Activated CD8-positive, alpha-beta memory T cell treated with anti-CD3 and anti-CD28 coated beads, Interleukin-2, amount 50 U/mL, for 48 hours (primary cell): ENCODE results near the gene BCL2A1.
"Not testable (repeated sequence)": the region's sequence is repeated elsewhere in the genome, so short reads cannot be mapped to it uniquely, and the experiment has no call there.

Experiments used
- DNase-seq: peaks from one replicate; pipeline ENCODE4 v3.0.0-alpha.2; 2020

BCL2A1 gene

DNA sequence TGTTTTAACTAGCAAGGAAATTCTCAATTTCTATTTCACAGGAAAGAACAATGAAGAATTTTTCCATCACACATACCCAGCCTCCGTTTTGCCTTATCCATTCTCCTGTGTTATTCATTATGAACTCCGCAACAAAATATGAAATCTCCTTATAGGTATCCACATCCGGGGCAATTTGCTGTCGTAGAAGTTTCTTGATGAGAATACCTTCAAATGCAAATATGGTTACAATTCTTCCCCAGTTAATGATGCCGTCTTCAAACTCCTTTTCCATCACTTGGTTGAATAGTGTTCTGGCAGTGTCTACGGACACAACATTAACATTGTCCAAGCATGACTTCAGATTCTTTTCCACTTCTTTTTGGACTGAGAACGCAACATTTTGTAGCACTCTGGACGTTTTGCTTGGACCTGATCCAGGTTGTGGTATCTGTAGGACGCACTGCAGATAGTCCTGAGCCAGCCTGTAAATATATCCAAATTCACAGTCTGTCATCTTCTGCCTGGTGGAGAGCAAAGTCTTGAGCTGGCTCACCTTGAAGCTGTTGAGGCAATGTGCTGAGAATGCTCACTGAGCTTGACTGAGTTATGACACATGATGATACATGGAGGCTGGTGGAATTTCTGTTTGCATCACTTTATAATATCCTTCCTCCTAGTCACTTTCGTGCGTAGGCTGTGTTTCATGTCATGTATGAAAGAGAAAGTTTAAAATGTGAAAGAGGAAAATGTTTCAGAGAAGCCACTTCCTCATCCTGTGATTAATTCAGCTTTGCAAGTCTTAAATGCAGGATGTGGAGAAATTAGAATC lies at the start of gene BCL2A1:
TSS of gene BCL2A1 (minus strand) at position 573 of the 811 bp plus-strand sequence. CDS start at position 496, 77 bp downstream.
- DNase-seq: peak; percentile 74

DNA sequence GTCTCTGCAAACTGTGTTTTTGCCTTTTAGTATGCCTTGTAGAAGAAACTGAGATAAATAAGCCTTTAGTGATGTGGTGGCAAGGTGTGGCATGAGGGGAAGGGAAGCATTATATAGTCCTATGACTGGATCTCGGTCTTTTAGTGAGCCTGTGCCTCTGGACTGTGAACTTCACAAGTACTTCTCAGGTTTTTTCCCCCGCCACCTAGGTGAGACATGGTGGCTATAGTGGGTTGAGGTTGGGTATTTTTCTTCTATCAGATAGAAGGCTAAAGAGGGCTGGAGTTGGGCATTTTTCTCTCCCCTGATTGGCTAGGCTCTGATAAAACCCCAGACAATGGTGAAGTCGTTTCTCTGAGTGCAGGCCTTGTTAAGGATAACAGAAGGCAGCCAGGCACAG lies 49.7 kb upstream of the BCL2A1 start:
- peak; percentile 38 for DNase-seq

DNA sequence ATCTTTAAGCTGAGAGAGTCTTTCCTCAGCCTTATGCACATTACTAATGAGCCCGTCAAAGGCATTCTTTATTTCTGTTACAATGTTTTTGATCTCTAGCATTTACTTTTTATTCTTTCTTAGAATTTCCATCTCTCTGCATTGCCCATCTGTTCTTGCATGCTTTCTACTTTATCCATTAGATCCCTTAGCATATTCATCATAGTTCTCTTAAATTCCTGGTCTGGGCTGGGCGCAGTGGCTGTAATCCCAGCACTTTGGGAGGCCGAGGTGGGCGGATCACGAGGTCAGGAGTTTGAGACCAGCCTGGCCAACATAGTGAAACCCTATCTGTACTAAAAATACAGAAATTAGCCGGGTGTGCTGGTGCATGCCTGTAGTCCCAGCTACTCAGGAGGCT lies 49.2 kb upstream of the BCL2A1 start:
- not testable (repeated sequence) for DNase-seq

DNA sequence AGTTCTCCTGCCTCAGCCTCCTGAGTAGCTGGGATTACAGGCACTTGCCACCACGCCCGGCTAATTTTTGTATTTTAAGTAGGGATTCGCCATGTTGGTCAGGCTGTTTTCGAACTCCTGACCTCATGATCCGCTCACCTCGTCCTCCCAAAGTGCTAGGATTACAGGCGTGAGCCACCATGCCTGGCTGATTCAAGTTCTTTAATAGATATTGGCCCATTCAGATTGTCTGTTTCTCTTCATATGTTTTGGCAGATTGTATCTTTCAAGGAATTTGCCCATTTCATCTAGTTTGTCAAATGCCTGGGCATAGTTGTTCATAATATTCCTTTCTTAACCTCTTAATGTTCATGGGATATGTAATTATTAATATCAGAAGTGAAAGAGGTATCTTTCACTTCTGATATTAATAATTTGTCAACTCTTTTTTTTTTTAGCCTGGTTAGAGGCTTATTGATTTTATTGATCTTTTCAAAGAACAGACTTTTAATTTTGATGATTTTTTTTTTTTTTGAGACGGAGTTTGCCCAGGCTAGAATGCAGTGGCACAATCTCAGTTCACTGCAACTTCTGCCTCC lies 48.3 kb upstream of the BCL2A1 start:
- DNase-seq: peak; percentile 18

DNA sequence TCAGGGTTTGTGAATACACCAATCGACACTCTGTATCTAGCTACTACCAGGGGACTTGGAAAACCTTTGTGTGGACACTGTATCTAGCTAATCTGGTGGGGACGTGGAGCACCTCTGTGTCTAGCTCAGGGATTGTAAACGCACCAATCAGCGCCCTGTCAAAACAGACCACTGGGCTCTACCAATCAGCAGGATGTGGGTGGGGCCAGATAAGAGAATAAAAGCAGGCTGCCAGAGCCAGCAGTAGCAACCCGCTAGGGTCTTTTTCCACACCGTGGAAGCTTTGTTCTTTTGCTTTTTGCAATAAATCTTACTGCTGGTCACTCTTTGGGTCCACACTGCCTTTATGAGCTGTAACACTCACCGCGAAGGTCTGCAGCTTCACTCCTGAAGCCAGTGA lies 46.1 kb upstream of the BCL2A1 start:
- peak; percentile 20 for DNase-seq

DNA sequence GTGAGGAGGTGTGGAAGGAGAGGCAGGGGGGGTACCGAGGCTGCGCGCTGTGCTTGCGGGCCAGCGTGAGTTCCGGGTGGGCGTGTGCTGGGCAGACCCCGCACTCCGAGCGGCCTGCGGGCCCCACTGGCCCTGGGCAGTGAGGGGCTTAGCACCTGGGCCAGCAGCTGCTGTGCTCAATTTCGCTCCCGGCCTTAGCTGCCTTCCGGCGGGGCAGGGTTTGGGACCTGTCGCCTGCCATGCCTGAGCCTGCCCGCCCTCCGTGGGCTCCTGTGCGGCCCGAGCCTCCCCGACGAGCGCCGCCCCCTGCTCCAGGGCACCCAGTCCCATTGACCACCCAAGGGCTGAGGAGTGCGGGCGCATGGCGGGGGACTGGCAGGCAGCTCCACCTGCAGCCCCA lies 45.5 kb upstream of the BCL2A1 start:
- DNase-seq: peak; percentile 44

DNA sequence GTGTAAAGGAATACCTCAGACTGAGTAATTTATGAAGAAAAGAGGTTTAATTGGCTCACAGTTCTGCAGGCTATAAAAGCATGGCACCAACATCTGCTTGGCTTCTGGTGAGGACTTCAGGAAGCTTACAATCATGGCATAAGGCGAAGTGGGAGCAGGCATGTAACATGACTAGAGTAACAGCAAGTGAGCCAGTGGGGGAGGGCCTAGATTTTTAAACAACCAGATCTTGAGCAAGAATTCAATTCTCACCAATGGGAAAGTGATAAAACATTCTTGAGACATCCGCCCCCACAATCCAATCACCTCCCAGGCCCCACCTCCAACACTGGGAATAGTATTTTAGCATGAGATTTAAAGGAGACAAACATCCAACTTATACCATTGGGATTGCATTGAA lies 44.2 kb upstream of the BCL2A1 start:
- peak; percentile 4 for DNase-seq

DNA sequence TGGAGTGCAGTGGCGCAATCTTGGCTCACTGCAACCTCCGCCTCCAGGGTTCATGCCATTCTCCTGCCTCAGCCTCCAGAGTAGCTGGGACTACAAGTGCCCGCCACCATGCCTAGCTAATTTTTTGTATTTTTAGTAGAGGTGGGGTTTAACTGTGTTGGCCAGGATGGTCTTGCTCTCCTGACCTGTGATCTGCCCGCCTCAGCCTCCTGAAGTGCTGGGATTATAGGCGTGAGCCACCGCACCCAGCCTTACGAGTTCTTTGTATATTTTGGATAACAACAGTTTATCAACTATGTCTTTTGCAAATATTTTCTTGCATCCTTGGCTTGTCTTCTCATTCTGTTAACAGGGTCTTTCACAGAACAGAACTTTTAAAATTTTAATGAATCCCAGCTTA lies 43.2 kb upstream of the BCL2A1 start:
- DNase-seq: peak; percentile 0

DNA sequence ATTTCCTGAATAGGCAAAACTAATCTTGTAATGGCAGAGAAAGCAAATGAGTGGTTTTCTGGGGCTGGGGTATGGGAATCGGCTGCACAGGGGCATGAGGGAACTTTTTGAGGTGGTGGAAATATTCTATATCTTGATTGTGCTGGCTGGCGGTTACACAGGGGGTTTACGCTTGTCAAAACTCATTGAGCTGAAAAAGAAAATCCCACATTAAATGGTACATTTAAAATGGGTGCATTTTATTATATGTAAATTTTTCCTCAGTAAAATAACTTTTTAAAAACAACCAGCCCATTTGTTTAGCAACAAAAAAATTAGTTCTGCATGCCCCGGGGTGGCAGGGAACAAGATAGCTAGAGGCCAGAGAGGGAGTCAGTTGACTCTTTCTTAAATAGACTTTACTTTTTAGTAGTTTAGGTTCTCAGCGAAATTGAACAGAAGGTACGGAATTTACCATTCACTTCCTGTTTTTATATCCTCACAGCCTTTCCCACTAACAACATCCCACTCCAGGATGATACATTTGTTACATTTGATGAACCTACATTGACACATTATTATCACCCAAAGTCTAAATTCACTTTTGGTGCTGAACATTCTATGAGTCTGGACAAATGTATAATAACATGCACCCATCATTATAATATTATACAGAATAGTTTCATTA lies 41.2 kb upstream of the BCL2A1 start:
- no peak for DNase-seq

DNA sequence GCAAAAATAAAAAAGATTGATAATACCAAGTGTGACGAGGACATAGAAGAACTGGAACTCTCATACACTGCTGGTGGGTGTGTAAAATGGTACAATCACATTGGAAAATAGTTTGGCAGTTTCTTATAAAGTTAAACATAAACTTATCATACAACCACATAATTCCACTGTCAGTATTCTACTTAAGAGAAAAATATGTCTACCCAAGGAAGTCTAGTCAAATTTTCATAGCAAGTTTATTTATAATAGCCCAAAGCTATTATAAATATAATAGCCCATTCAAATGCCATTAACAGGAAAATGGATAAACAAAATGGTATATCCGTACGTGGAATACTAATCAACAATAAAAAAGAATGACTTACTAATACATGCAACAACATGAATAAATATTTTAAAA lies 40.6 kb upstream of the BCL2A1 start:
- DNase-seq: no peak

DNA sequence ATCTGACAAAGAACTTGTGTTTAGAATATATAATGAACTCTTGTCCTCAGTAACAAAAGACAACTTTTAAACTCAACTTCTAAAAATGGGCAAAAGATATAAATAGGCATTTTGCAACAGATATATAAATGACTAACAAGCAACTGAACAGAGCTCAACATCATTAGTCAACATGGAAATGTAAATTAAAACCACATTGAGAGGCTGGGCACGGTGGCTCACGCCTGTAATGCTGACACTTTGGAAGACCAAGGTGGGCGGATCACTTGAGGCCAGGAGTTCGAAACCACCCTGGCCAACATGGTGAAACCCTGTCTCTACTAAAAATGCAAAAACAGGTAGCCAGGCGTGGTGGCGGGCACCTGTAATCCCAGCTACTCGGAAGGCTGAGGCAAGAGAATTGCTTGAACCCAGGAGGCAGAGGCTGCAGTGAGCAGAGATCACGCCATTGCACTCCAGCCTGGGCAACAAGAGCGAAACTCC lies 40.1 kb upstream of the BCL2A1 start:
- peak; percentile 65 for DNase-seq

DNA sequence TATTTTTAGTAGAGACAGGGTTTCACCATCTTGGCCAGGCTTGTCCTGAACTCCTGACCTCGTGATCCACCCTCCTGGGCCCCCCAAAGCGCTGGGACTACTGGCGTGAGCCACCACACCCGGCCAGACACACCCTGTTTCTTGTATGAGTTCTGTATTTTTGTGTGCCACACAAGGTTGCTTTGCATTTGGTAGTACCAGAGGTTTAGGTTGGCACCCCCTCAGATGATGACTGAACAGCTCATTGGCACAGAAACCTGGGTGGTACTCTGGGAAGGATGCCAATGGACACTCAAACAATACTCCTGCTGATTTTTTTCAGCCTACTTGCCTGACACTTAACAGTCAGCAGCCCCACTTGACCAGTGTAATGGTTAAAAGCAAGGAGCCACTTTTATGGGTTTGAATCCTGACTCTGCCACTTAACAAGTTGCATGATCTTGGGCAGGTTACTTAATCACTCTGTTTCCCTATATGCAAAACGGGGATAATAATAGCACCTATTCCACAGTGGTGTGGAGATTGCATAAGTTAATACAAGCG lies 39.2 kb upstream of the BCL2A1 start:
- no peak for DNase-seq

DNA sequence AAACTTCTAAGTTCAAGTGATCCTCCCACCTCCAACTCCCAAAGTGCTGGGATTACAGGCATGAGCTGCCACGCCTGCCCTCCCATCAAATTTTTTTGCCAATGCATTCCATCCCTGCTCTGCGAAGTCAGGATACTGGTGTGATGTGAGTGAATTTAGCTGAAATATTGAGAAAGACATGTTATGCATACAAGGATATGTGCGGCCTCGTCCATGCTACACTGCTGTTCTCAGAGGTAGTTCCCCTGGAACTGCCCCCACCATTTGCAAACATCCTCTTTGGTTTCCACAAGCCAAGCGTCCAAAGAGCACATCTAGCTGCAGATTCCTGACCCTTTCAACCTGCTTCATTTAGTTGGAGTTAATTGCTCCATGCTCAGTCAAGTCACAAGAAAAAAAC lies 36.5 kb upstream of the BCL2A1 start:
- no peak for DNase-seq

DNA sequence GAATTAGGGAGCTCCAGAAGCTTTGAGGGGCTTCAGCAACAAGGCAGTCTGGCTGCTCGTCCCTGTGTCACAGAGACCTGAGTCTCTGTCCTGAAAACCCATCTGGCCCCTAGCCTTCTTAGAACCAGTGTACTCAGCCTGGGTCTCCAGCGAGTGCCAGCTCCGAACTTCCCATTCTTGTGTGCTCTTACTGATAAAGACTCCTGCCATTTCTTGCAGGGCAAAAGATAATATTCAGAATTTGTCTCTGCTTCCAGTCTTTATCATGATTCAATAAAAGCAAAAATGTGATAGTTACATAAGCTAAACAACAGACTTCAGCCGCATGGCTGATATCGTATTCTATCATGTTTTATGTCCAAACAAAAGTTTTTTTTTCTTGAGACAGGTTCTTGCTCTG lies 36.0 kb upstream of the BCL2A1 start:
- no peak for DNase-seq

DNA sequence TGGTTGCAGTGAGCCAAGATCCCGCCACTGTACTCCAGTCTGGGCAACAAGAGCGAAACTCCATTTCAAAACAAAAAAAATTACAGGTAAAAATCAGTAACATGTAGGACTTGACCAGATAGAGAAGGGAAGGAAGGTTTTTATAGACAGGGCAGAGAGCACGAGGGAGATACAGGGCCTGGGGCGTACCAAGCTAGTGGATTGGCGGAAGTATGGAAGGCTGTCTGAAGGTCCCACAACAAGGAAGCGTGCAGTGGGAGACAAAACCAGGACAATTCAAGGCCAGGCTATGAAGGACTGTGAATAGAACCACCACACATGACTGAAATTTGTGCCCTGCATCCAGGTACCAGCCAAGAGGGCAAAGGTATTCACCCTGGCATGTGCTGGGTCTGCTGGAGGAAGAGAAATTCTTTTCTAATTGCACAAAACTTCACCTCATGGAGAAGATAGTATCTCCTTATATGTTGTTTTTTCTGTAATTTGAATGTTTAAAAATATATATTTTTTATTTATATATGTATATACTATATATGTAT lies 33.0 kb upstream of the BCL2A1 start:
- no peak for DNase-seq

DNA sequence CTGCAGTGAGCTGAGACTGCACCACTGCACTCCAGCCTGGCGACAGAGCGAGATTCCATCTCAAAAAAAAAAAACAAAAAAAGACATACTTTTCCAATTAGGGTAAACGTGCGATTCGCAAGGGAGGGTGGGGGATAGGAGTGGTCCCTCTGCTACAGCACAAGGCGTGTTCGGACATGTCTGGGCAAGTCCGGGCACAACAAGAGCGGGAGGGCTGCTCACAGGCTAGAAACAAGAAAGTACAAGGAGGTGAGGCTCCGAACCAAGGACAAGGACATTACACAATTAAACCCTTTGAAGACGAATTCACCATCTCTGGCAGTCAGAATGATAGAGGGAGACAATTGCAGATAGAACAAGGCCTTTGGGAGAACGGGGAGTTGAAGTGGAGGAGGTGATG lies 32.2 kb upstream of the BCL2A1 start:
- DNase-seq: peak; percentile 36

DNA sequence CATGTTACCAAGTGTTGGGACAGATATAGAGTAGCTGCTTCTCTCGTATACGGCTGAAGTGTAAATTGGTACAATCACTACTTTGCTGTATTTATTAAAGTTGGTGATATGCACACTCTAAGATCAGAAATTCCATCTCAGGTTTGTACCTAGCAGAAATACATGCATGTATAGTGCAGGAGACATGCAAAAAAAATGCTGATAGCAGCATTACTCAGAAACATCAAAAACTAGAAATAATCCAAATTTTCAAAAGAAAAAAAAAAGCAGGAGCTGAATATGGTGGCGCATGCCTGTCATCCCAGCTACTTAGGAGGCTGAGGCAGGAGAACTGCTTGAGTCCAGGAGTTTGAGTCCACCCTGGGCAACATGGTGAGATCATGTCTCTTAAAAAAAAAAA lies 31.3 kb upstream of the BCL2A1 start:
- DNase-seq: no peak

DNA sequence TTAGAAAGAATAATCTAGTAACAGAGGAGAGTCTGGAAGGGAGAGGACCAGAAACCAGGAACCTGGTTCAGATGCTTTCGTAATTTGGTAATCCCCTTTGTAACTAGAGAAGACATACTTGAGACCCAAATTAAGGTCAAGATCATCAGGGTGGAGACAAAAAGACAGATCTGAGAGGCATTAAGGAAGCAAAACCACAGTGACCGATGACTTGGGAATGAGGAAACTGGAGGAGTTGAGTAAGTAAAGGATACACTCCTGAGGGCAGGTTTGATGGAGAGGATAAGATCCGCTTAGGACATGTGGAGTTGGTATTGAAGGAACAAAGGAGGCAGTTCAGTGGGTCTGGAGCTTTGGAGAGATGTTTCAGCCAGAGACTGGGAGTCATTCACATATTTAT lies 23.6 kb upstream of the BCL2A1 start:
- DNase-seq: peak; percentile 22

DNA sequence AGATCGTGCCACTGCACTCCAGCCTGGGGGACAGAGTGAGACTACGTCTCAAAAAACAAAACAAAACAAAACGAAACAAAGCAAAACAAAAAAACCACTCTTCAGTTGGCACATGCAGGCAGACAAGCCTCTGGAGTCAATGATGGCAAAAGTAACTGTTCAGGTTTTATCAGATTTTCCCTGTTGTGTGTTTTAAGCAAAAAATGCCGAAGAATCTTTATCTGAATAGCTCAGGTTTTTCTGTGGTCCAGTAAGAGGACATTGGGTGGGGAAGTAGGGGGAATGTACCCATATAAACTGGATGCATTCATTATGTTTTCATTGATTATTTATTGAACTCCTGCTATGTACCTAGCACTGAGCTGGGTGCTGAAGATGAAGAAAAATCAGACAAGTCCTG lies 20.8 kb upstream of the BCL2A1 start:
- DNase-seq: no peak

DNA sequence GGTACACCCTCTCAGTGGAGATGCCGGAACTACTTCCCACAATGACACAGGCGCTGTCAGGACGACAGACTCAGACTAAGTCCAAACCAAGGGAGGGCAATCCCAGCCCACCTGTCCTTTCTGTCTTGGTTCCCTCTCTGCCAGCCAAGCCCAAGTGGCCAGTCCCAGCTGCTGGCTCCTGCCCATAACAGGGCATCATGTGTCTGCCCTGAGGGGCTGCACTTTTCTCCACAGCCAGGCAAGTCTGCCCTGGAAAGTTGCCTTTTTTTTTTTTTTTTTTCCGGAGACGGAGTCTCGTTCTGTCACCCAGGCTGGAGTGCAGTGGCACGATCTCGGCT lies 20.0 kb upstream of the BCL2A1 start:
- DNase-seq: peak; percentile 12

DNA sequence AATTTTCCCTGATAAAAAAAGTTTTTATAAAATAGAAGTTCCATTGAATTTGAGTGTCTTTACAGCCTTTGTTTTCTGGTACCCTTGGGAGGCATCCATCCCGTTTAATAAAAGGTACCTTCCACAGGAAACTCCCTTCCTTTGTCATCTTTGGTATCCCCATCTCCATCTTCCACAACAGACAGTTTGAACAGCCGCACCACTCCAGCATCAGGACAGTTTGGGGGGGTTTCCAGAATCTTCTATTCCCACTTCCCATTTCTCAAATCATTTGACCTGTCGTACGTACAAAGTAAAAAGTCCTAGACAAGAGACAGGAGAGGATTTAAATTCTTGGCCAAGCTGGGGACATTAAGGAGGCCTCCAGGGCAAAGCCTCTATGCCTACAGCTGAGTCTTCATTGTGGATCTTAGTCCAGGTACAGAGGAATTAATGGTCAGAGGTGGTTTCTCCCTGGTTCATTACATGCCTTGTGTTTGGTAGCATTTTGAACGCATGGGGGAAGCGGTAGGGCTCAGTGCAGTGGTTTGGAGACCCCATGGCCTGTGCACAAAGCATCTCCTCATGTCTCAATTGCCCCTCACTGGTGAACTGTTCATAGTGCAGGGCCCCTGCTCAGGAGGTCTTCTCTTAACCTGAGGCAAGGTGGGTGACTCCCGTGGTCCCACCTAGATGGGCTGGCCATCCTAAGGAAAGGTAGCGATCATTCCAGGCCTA lies 19.4 kb upstream of the BCL2A1 start:
- no peak for DNase-seq

DNA sequence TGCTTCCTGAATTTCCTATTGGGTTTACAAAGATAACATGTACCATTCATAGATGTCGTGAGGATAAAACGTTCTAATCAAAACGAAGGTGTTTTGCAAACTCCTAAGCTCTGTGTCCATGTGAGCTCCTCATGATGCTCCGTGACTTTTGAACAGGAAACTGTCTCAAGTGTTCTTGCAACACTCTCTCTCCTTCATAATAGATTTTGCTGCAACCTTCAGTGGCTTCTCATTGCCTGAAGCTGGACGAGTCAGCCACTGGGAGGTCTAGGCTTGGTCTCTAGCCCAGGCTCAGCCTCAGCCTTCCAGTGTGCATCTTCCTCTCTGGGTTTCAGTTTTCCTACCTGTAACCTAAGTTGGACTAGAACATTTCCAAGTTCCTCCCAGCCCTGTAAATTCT lies 18.7 kb upstream of the BCL2A1 start:
- DNase-seq: no peak

DNA sequence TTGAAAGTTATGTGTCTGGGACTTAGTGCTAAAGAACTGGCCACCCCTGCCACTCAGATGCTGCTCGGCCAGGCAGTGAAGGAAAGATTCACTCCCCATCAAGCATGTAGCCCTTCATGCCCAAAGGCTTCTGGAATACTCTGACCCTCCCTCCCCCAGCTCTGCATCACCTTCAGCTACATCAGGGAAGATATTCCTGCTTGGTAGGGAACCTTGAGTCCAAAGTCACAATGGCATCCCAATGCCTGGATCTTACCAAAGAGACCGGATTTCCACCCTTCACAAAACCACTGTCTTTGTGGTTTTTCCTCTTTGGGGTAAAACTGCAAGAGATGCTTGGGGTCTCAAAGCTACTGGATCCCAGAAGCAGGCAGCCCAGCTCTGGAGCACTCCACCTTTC lies 18.2 kb upstream of the BCL2A1 start:
- no peak for DNase-seq
